ENCODE data around the gene ALDH3B2. TPM values are rescaled to one million over a fixed set of nuclear protein-coding genes. Genes with fewer than 3 reads are reported as not detected.

The ALDH3B2 gene
- total and polyA plus RNA-seq, 2 of the 8 experiments (the other 6 are each of a cell fraction or from before 2014, with no cell fraction given) = not detected

DNA sequence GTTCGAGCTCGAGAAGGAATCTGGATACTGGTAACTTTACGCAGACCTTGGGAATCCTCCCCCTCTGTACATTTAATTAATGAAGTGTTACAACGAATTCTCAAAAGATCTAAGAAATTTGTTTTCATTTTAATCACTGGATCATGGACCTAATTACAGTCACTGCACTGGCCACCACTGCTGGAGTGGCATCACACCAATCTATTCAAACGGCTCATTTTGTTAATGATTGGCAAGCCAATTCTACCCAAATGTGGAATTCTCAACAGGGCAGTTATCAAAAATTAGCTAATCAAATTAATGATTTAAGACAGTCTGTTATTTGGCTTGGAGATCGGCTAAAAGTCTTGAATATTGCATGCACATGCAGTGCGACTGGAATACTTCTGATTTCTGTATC is 30.1 kb upstream of the ALDH3B2 start:
- FAIRE-seq (no peak), DNase-seq (ENCODE audit: low read depth in 1 of 2, low spot score in 2 of 2) (no peak)
- H3K9ac ChIP-seq (replicated peaks in 1 of 4; ENCODE audit: extremely low read depth in 1 of 4, low read depth in 3 of 4, low read length in 3 of 4) = no peak overlapping the region
- H3K4me1 ChIP-seq (replicated peaks in 1 of 4; ENCODE audit: control insufficient read depth in 3 of 4, insufficient read depth in 4 of 4, low read length in 3 of 4) = no peaks in the 10 kb centered on the region
- no peak overlapping the region for H2BK120ac ChIP-seq (replicated peaks; ENCODE audit: low read depth, low read length)
- no peak overlapping the region for H3K4me2 ChIP-seq (ENCODE audit: insufficient read depth in 1 of 2, low read depth in 2 of 2, low read length in 2 of 2)
- no peaks in the 10 kb centered on the region for H3K79me2 ChIP-seq (ENCODE audit: control insufficient read depth in 1 of 2, insufficient read depth in 2 of 2, low read length in 2 of 2)
- no peaks in the 10 kb centered on the region for H3K36me3 ChIP-seq (ENCODE audit: control insufficient read depth in 2 of 4, insufficient read depth in 4 of 4, low read length in 3 of 4)
- H4K20me1 ChIP-seq (replicated peaks in 1 of 2; ENCODE audit: control insufficient read depth in 1 of 2, insufficient read depth in 2 of 2, low read length in 2 of 2) = no peaks in the 10 kb centered on the region
- H2BK5ac ChIP-seq (ENCODE audit: low read depth, low read length) = no peak overlapping the region
- H3K27me3 ChIP-seq (replicated peaks in 1 of 4; ENCODE audit: control insufficient read depth in 3 of 4, extremely low read depth in 1 of 4, insufficient read depth in 3 of 4, low read length in 3 of 4) = no peaks in the 10 kb centered on the region; a peak in 1 of 7 replicates
- CTCF ChIA-PET (ENCODE audit: partially characterized antibody) = interaction anchor here (1.5 to 1.7 kb wide), 3 partner anchors 12 to 90 kb away, joined by 3 to 5 read pairs (median 3); no protein-coding TSS in a partner anchor
- no peak overlapping the region for H2BK12ac ChIP-seq (ENCODE audit: low read depth, low read length)
- no peak overlapping the region for H2BK15ac ChIP-seq (ENCODE audit: low read length)
- no peak overlapping the region for H3K56ac ChIP-seq (replicated peaks; ENCODE audit: insufficient read length, low read depth, low read length)
- no peaks in the 10 kb centered on the region for H3K79me1 ChIP-seq (ENCODE audit: low read depth, low read length)
- H2AFZ ChIP-seq (ENCODE audit: low read length) = no peak overlapping the region
- no peak overlapping the region for H3K4ac ChIP-seq (replicated peaks; ENCODE audit: insufficient read length, low read depth, low read length)
- no peak overlapping the region for H4K91ac ChIP-seq (replicated peaks; ENCODE audit: insufficient read length, low read length)
- no peaks in the 10 kb centered on the region for H3K23me2 ChIP-seq (ENCODE audit: low read depth, low read length)
- H3K23ac ChIP-seq (ENCODE audit: insufficient read length) = no peak overlapping the region
- no peak overlapping the region for H4K5ac ChIP-seq (ENCODE audit: insufficient read length, low read depth, low read length)
- H3K4me3 ChIP-seq (ENCODE audit: extremely low read depth in 1 of 4, insufficient read depth in 2 of 4, low read depth in 3 of 4, low read length in 4 of 4) = no peak overlapping the region
- H3K9me3 ChIP-seq (ENCODE audit: insufficient read depth in 2 of 2, low read depth in 1 of 2, low read length in 1 of 2) = no peaks in the 10 kb centered on the region
- POLR2A ChIA-PET (ENCODE audit: partially characterized antibody) = no interaction called here
- 88% methylated on average over 7 of the region's 7 CpGs; no CpG with 5 or more reads in 1 of the 2 experiments for WGBS, 2 experiments (ENCODE audit: extremely low coverage in 1 of 2, insufficient coverage in 1 of 2, insufficient read length in 1 of 2, insufficient replicate concordance in 2 of 2, low coverage in 1 of 2, low lambda C conversion rate in 2 of 2, missing lambda C conversion rate in 1 of 2)
- H3K27ac ChIP-seq (ENCODE audit: low read depth, low read length) = no peak overlapping the region
- H3K14ac ChIP-seq (ENCODE audit: insufficient read length) = no peak overlapping the region
- no peak overlapping the region for H2AK5ac ChIP-seq (ENCODE audit: low read depth, low read length)
- H4K8ac ChIP-seq (ENCODE audit: extremely low read depth, insufficient read depth, low read length) = no peak overlapping the region
- no peak overlapping the region for H2BK20ac ChIP-seq (ENCODE audit: low read length)
- no peak overlapping the region for H3K18ac ChIP-seq (ENCODE audit: extremely low read depth, low read length)
- TF ChIP-seq PHF8 (conservative IDR thresholded peaks at IDR 0.05; ENCODE audit: low read depth, low read length) (no peak), BRCA1 (IDR thresholded peaks at IDR 0.05; ENCODE audit: low read depth, low read length) (no peak), SP1 (IDR thresholded peaks at IDR 0.05; ENCODE audit: low read depth, low read length) (no peak), TAF1 (IDR thresholded peaks at IDR 0.05; ENCODE audit: low read depth, low read length) (no peak), KDM1A (IDR thresholded peaks at IDR 0.05; ENCODE audit: borderline replicate concordance, low read length) (no peak), POLR2AphosphoS5 (IDR thresholded peaks at IDR 0.05; ENCODE audit: low read depth, low read length) (no peak), CHD1 (IDR thresholded peaks at IDR 0.05; ENCODE audit: low read depth, low read length) (no peak), RAD21 (IDR thresholded peaks at IDR 0.05 in 1 of 2, conservative IDR thresholded peaks at IDR 0.05 in 1 of 2; ENCODE audit: low read depth in 2 of 2, low read length in 2 of 2) (no peak), SIRT6 (IDR thresholded peaks at IDR 0.05; ENCODE audit: low read length) (no peak), POU5F1 (IDR thresholded peaks at IDR 0.05; ENCODE audit: low read depth, low read length) (no peak), GABPA (IDR thresholded peaks at IDR 0.05; ENCODE audit: borderline replicate concordance, insufficient read depth, low read length) (no peak), NRF1 (IDR thresholded peaks at IDR 0.05; ENCODE audit: low read depth, low read length) (no peak), TBP (IDR thresholded peaks at IDR 0.05; ENCODE audit: low read depth, low read length) (no peak), MAX (IDR thresholded peaks at IDR 0.05) (no peak), EP300 (IDR thresholded peaks at IDR 0.05; ENCODE audit: borderline replicate concordance in 1 of 2, low read depth in 2 of 2, low read length in 2 of 2) (no peak), CHD2 (IDR thresholded peaks at IDR 0.05; ENCODE audit: low read length) (no peak)

All from H1 (cell line).